Neural progenitor cell (in vitro differentiated cells): ENCODE measurements around the gene ATL2. TPM values are rescaled to one million over a fixed set of nuclear protein-coding genes. Genes with fewer than 3 reads are reported as not detected.
"Not testable (repeated sequence)": the region's sequence is repeated elsewhere in the genome, so short reads cannot be mapped to it uniquely, and the experiment has no call there.

Experiments
- DNase-seq: peaks from one replicate; pipeline ENCODE4 v3.0.0-alpha.2; 2016; ENCODE audit warnings: low spot score
- H2AFZ ChIP-seq: fragments of 200-600 bp; sonication (generic); replicated peaks from 2 replicates; pipeline ENCODE4 v1.6.1; 2016; ENCODE audit warnings: antibody characterized with exemption
- H3F3A ChIP-seq: fragments of 200-600 bp; sonication (generic); 2 replicates; pipeline ENCODE4 v1.6.1; 2016; ENCODE audit warnings: antibody characterized with exemption, low read depth
- H3K27ac ChIP-seq: fragments of 200-600 bp; sonication (generic); 2 replicates; pipeline ENCODE4 v1.5.1; 2016; ENCODE audit warnings: mild to moderate bottlenecking
- H3K27me3 ChIP-seq: fragments of 200-600 bp; sonication (generic); 2 replicates; pipeline ENCODE4 v1.6.1; 2016; ENCODE audit warnings: mild to moderate bottlenecking, moderate library complexity
- H3K36me3 ChIP-seq: fragments of 200-600 bp; sonication (generic); 2 replicates; pipeline ENCODE4 v1.5.1; 2016
- H3K4me1 ChIP-seq: fragments of 200-600 bp; sonication (generic); 2 replicates; pipeline ENCODE4 v1.6.1; 2016; ENCODE audit warnings: mixed run types
- H3K4me2 ChIP-seq: fragments of 200-600 bp; sonication (generic); 2 replicates; pipeline ENCODE4 v1.6.1; 2016
- H3K4me3 ChIP-seq: fragments of 200-600 bp; sonication (generic); 2 replicates; pipeline ENCODE4 v1.5.1; 2016
- H3K79me2 ChIP-seq: fragments of 200-600 bp; sonication (generic); 2 replicates; pipeline ENCODE4 v1.6.1; 2016; ENCODE audit warnings: low read depth
- H3K9ac ChIP-seq: fragments of 200-600 bp; sonication (generic); 2 replicates; pipeline ENCODE4 v1.6.1; 2016
- H3K9me3 ChIP-seq: fragments of 200-600 bp; sonication (generic); 2 replicates; pipeline ENCODE4 v1.5.1; 2016; ENCODE audit warnings: low read depth
- H4K20me1 ChIP-seq: fragments of 200-600 bp; sonication (generic); 2 replicates; pipeline ENCODE4 v1.6.1; 2016; ENCODE audit warnings: low read depth
- H3K27ac Mint-ChIP-seq: 3 replicates; pipeline ENCODE4 v1.8.0; 2021; ENCODE audit warnings: mixed read lengths
- H3K27me3 Mint-ChIP-seq: 2 replicates; pipeline ENCODE4 v1.8.0; 2022; ENCODE audit warnings: low read depth, mild to moderate bottlenecking, inconsistent platforms, moderate library complexity, mixed read lengths; ENCODE audit not compliant: insufficient read depth
- H3K36me3 Mint-ChIP-seq: 3 replicates; pipeline ENCODE4 v1.8.0; 2021; ENCODE audit warnings: mixed read lengths
- H3K4me1 Mint-ChIP-seq: 3 replicates; pipeline ENCODE4 v1.8.0; 2021; ENCODE audit warnings: mixed read lengths
- H3K4me3 Mint-ChIP-seq: 3 replicates; pipeline ENCODE4 v1.8.0; 2021; ENCODE audit warnings: mild to moderate bottlenecking, moderate library complexity, mixed read lengths
- H3K9me3 Mint-ChIP-seq: 3 replicates; pipeline ENCODE4 v1.8.0; 2020; ENCODE audit warnings: mixed read lengths
- EZH2 ChIP-seq: fragments of 200-600 bp; sonication (generic); IDR thresholded peaks from 2 replicates; pipeline ENCODE4 v1.6.1; 2017; ENCODE audit warnings: antibody characterized with exemption, mild to moderate bottlenecking, moderate library complexity
- EZH2phosphoT487 ChIP-seq: fragments of 200-600 bp; sonication (generic); IDR thresholded peaks from 2 replicates; pipeline ENCODE4 v1.6.1; 2017; ENCODE audit warnings: antibody characterized with exemption
- total RNA-seq: library from RNA; depleted of rRNA; stranded (reverse); fragments of >200 nt; gene quantifications from 2 replicates; pipeline ENCODE4 v1.2.3, GENCODE V29; 2015; ENCODE audit warnings: low replicate concordance
- TF ChIP-seq, protein P1 (sequence below): fragments of 200-600 bp; sonication (generic); IDR thresholded peaks from 2 replicates; pipeline ENCODE4 v1.5.1; 2017; ENCODE audit warnings: antibody characterized with exemption, mild to moderate bottlenecking

The ATL2 gene
- total RNA-seq, 1 donor from 2014 or later: 203 TPM

DNA sequence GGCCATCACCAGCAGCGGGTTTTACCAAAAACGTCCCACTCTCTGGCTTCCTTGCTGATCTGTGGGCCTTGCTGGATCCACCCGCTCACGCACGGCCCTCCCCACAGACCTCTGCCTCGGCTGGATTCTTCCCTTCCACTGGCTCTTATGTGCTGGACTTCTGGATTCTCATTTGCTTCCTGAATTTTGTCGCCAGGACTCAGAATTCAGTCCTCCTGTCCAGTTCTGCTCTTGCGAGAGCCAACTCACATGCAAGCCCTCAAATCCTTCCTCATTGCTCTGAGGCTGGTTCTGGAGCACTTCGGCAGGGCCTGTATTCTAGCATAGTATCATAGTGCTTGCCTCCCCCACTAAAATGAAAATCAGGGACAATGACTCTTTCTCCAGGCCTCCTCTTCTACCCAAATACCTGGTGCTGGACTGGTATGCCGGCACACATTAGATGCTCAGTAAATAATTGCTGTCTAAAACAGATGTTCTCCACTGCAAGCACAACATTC is 115.5 kb downstream of the ATL2 start:
- Mint-ChIP-seq H3K36me3 (no peaks in the 10 kb centered on the region), H3K27ac (no peak overlapping the region), H3K4me1 (peaks cover 28% of the 10 kb centered on the region), H3K9me3 (no peaks in the 10 kb centered on the region), H3K4me3 (no peak overlapping the region), H3K27me3 (peaks cover 12% of the 10 kb centered on the region)
- no peaks in the 10 kb centered on the region for H3K9me3 ChIP-seq
- no peak for DNase-seq
- no peak overlapping the region for H2AFZ ChIP-seq
- H3K79me2 ChIP-seq: no peaks in the 10 kb centered on the region
- H3K9ac ChIP-seq: no peak overlapping the region
- H3K27me3 ChIP-seq: no peaks in the 10 kb centered on the region
- no peak for TF ChIP-seq EZH2
- no peak overlapping the region for H3K4me3 ChIP-seq
- H3K4me1 ChIP-seq: peaks cover 21% of the 10 kb centered on the region
- no peak overlapping the region for H3K4me2 ChIP-seq
- no peak overlapping the region for H3K27ac ChIP-seq
- peaks cover 7% of the 10 kb centered on the region for H3F3A ChIP-seq
- no peaks in the 10 kb centered on the region for H3K36me3 ChIP-seq
- no peaks in the 10 kb centered on the region for H4K20me1 ChIP-seq

DNA sequence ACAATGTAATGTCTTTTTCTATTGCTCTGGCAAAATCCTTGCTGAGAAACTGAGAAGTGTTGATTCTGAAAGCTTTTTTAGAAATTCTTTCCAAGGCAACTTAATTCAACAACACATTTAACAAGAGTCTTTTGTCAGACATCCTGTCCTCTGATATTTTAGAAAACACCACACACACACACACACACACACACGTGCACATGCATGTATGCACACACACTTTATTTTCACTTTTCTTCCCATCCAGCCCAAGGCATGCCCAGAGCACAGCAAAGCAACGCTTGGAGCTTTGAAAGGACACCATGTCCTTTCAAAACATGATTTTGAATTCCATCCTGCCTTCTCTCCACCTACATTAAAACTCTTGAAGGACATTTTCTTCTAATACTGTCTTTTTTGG is 116.1 kb downstream of the ATL2 start:
- Histone ChIP-seq H3K9me3 (no peaks in the 10 kb centered on the region), H3K79me2 (no peaks in the 10 kb centered on the region), H3K4me3 (no peak overlapping the region), H3K9ac (no peak overlapping the region), H3K36me3 (no peaks in the 10 kb centered on the region), H3K27ac (no peak overlapping the region), H3K4me1 (peaks cover 21% of the 10 kb centered on the region), H3K4me2 (no peak overlapping the region), H2AFZ (no peak overlapping the region), H3F3A (peaks cover 7% of the 10 kb centered on the region), H4K20me1 (no peaks in the 10 kb centered on the region), H3K27me3 (no peaks in the 10 kb centered on the region)
- no peak overlapping the region for H3K4me3 Mint-ChIP-seq
- peak overlapping the region; percentile 85 for H3K27ac Mint-ChIP-seq
- TF ChIP-seq, protein P1, sequence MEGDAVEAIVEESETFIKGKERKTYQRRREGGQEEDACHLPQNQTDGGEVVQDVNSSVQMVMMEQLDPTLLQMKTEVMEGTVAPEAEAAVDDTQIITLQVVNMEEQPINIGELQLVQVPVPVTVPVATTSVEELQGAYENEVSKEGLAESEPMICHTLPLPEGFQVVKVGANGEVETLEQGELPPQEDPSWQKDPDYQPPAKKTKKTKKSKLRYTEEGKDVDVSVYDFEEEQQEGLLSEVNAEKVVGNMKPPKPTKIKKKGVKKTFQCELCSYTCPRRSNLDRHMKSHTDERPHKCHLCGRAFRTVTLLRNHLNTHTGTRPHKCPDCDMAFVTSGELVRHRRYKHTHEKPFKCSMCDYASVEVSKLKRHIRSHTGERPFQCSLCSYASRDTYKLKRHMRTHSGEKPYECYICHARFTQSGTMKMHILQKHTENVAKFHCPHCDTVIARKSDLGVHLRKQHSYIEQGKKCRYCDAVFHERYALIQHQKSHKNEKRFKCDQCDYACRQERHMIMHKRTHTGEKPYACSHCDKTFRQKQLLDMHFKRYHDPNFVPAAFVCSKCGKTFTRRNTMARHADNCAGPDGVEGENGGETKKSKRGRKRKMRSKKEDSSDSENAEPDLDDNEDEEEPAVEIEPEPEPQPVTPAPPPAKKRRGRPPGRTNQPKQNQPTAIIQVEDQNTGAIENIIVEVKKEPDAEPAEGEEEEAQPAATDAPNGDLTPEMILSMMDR: no peak
- TF ChIP-seq EZH2 (no peak), EZH2phosphoT487 (no peak)
- H3K9me3 Mint-ChIP-seq: no peaks in the 10 kb centered on the region
- H3K36me3 Mint-ChIP-seq: no peaks in the 10 kb centered on the region
- peaks cover 28% of the 10 kb centered on the region for H3K4me1 Mint-ChIP-seq
- peaks cover 12% of the 10 kb centered on the region for H3K27me3 Mint-ChIP-seq
- DNase-seq: no peak

DNA sequence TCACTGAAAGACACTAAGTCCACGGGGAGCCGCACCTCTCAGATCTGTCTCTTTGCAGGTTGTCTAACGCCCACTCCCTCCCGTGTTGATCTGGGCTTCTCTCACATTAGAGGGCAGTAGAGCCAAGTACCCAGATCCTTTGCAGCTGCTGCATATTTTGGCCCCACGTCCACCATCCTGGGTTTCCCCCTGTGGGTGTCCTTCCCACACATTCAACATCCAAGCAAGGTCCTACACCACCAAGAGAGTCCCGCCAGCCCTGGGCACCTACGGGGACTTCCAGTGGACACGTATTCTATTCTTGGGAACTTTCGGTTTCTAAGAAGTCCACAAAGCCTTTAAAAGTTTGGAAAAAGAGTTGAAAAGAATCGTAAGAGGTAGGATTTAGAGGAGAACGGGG is 116.6 kb downstream of the ATL2 start:
- Mint-ChIP-seq H3K27me3 (peaks cover 10% of the 10 kb centered on the region), H3K4me3 (no peak overlapping the region), H3K4me1 (peaks cover 28% of the 10 kb centered on the region), H3K36me3 (no peaks in the 10 kb centered on the region), H3K27ac (peak overlapping the region; percentile 62), H3K9me3 (no peaks in the 10 kb centered on the region)
- Histone ChIP-seq H3K27me3 (no peaks in the 10 kb centered on the region), H2AFZ (no peak overlapping the region), H4K20me1 (no peaks in the 10 kb centered on the region), H3K9me3 (no peaks in the 10 kb centered on the region), H3K9ac (no peak overlapping the region), H3K4me1 (peaks cover 21% of the 10 kb centered on the region), H3K4me3 (no peak overlapping the region), H3F3A (peaks cover 7% of the 10 kb centered on the region), H3K4me2 (no peak overlapping the region), H3K36me3 (no peaks in the 10 kb centered on the region), H3K79me2 (no peaks in the 10 kb centered on the region), H3K27ac (no peak overlapping the region)
- TF ChIP-seq EZH2: no peak
- no peak for TF ChIP-seq EZH2phosphoT487
- TF ChIP-seq, protein P1: no peak
- no peak for DNase-seq

DNA sequence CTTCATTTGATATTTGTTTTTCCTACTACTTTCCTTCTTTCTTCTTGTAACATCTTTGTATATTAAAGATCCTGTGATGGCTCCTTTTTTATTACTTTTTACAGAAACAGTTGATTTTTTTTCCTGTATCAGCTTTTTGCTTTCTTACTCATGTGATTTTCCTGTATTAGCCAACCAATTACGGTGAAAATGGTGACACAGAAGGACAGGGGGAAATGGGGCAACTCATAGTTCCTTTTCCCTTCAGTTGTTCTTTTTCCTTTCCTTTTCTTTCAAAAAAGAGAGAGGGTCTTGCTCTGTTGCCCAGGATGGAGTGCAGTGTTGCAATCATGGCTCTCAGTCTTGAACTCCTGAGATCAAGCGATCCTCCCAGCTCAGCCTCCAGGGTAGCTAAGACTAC is 117.8 kb downstream of the ATL2 start:
- peaks cover 16% of the 10 kb centered on the region for H3K4me1 ChIP-seq
- Mint-ChIP-seq H3K9me3 (no peaks in the 10 kb centered on the region), H3K27ac (no peak overlapping the region), H3K27me3 (peaks cover 8% of the 10 kb centered on the region), H3K4me1 (peaks cover 25% of the 10 kb centered on the region), H3K4me3 (no peak overlapping the region), H3K36me3 (no peaks in the 10 kb centered on the region)
- H3F3A ChIP-seq: peaks cover 7% of the 10 kb centered on the region
- TF ChIP-seq EZH2phosphoT487: no peak
- TF ChIP-seq, protein P1: no peak
- H3K27me3 ChIP-seq: no peaks in the 10 kb centered on the region
- no peaks in the 10 kb centered on the region for H3K79me2 ChIP-seq
- no peak overlapping the region for H3K4me2 ChIP-seq
- H3K9ac ChIP-seq: no peak overlapping the region
- no peak for DNase-seq
- no peak overlapping the region for H3K27ac ChIP-seq
- no peak overlapping the region for H2AFZ ChIP-seq
- H3K36me3 ChIP-seq: no peaks in the 10 kb centered on the region
- no peak overlapping the region for H3K4me3 ChIP-seq
- H3K9me3 ChIP-seq: no peaks in the 10 kb centered on the region
- no peaks in the 10 kb centered on the region for H4K20me1 ChIP-seq

DNA sequence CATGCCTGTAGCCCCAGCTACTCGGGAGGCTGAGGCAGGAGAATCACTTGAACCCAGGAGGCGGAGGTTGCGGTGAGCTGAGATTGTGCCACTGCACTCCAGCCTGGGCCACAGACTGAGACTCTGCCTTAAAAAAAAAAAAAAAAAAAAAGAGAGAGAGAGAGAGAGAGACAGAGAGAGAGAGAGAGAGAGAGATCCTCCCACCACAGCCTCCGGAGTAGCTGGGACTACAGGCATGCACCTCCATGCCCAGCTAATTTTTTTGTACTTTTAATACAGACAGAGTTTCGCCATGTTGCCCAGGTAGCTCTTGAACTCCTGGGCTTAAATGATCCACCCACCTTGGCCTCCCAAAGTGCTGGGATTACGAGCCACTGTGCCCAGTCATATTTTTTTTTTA is 119.4 kb downstream of the ATL2 start:
- not testable (repeated sequence) for H3K9me3 ChIP-seq, H3K4me2 ChIP-seq, H3K36me3 Mint-ChIP-seq, H3K27ac Mint-ChIP-seq, H3K79me2 ChIP-seq, H3K27me3 ChIP-seq, H3K9me3 Mint-ChIP-seq, H3K4me3 Mint-ChIP-seq, H2AFZ ChIP-seq, H4K20me1 ChIP-seq, H3K9ac ChIP-seq, H3K4me3 ChIP-seq, H3K27ac ChIP-seq, H3K36me3 ChIP-seq, H3K27me3 Mint-ChIP-seq, H3F3A ChIP-seq, DNase-seq
- peaks cover 18% of the 10 kb centered on the region for H3K4me1 Mint-ChIP-seq
- peaks cover 11% of the 10 kb centered on the region for H3K4me1 ChIP-seq
